B cell (primary cell): ENCODE data around the gene RPS6KA1. TPM values are rescaled to one million over a fixed set of nuclear protein-coding genes. Genes with fewer than 3 reads are reported as not detected.

Experiments used
- ATAC-seq: fragments of 200-7000 bp; cut with Tn5 transposase; one replicate; pipeline ENCODE4 v1.10.0; 2021; ENCODE audit warnings: low read depth, mild to moderate bottlenecking, moderate number of reproducible peaks, moderate library complexity
- CTCF ChIA-PET: fragments of 350-600 bp; sonication (Branson Sonifier 250); formaldehyde crosslinking; loops from one replicate; lab custom pipeline; 2021; ENCODE audit warnings: antibody characterized with exemption, inconsistent platforms; lab: Charles Lee
- POLR2A ChIA-PET: fragments of 350-600 bp; sonication (Branson Sonifier 250); formaldehyde crosslinking; loops from one replicate; lab custom pipeline; 2021; ENCODE audit warnings: antibody characterized with exemption; lab: Charles Lee
- DNase-seq: peaks from one replicate; pipeline ENCODE4 v3.0.0; 2013
- H2AFZ ChIP-seq: 2 replicates; pipeline ENCODE4 v1.6.1; 2012; ENCODE audit warnings: mild to moderate bottlenecking, low read depth, low read length; ENCODE audit not compliant: insufficient read depth, poor library complexity, severe bottlenecking
- H3K27ac ChIP-seq, 2 donors: 1 replicate in 1 of 2; 2 replicates in 1 of 2; pipeline ENCODE4 v1.5.1; 2012 to 2013; ENCODE audit warnings: low read length in 2 of 2, mild to moderate bottlenecking in 2 of 2, moderate library complexity in 1 of 2
- H3K27me3 ChIP-seq, 4 experiments: fragments of 200-600 bp in 1 of 4; sonication (generic) in 1 of 4; replicated peaks in 1 of 4; 1 replicate in 2 of 4; 2 replicates in 2 of 4; pipeline versions ENCODE4 v1.6.1 to v1.7.0; 2013 to 2016; ENCODE audit warnings: low read length in 3 of 4, mild to moderate bottlenecking in 2 of 4, mixed read lengths in 1 of 4, moderate library complexity in 1 of 4; ENCODE audit not compliant: insufficient read depth in 4 of 4, control insufficient read depth in 3 of 4; ENCODE audit errors: control extremely low read depth in 1 of 4
- H3K36me3 ChIP-seq, 2 experiments: replicated peaks in 1 of 2; 1 replicate in 1 of 2; 2 replicates in 1 of 2; pipeline versions ENCODE4 v1.6.1 to v1.7.1; 2013; ENCODE audit warnings: low read length in 1 of 2; ENCODE audit not compliant: insufficient read depth in 2 of 2, control insufficient read depth in 1 of 2; ENCODE audit errors: control extremely low read depth in 1 of 2, extremely low read depth in 1 of 2
- H3K4me1 ChIP-seq, 2 donors: fragments of 200-600 bp in 1 of 2; sonication (generic) in 1 of 2; 1 replicate in 1 of 2; 2 replicates in 1 of 2; pipeline versions ENCODE4 v1.5.1 to v1.6.1; 2013 to 2017; ENCODE audit warnings: low read length in 2 of 2; ENCODE audit not compliant: control insufficient read depth in 2 of 2, insufficient read depth in 2 of 2
- H3K4me2 ChIP-seq: replicated peaks from 2 replicates; pipeline ENCODE3; 2012; ENCODE audit warnings: mild to moderate bottlenecking, low read depth, low read length; ENCODE audit not compliant: poor library complexity, severe bottlenecking
- H3K4me3 ChIP-seq, 5 experiments: fragments of 200-600 bp in 1 of 5; sonication (generic) in 1 of 5; 1 replicate in 3 of 5; 2 replicates in 2 of 5; pipeline versions ENCODE4 v1.5.1 to v1.7.0; 2011 to 2016; ENCODE audit warnings: low read length in 4 of 5, mild to moderate bottlenecking in 4 of 5, low read depth in 2 of 5, control low read depth in 1 of 5, moderate library complexity in 1 of 5; ENCODE audit not compliant: insufficient read depth in 1 of 5; ENCODE audit errors: control extremely low read depth in 1 of 5, extremely low read depth in 1 of 5
- H3K79me2 ChIP-seq: fragments of 200-600 bp; sonication (generic); one replicate; pipeline ENCODE4 v1.6.0; 2016; ENCODE audit warnings: low read length; ENCODE audit not compliant: control insufficient read depth, insufficient read depth
- H3K9ac ChIP-seq: fragments of 200-600 bp; sonication (generic); 2 replicates; pipeline ENCODE4 v1.6.1; 2017; ENCODE audit warnings: mild to moderate bottlenecking, low read length, moderate library complexity
- H3K9me3 ChIP-seq, 3 donors: one replicate each; pipeline versions ENCODE4 v1.6.1 to v1.7.1; 2013; ENCODE audit warnings: low read length in 2 of 3; ENCODE audit not compliant: control insufficient read depth in 2 of 3, insufficient read depth in 1 of 3; ENCODE audit errors: control extremely low read depth in 1 of 3
- H4K20me1 ChIP-seq: 2 replicates; pipeline ENCODE4 v1.6.0; 2012; ENCODE audit warnings: mild to moderate bottlenecking, low read length; ENCODE audit not compliant: insufficient read depth, control insufficient read depth, poor library complexity, severe bottlenecking
- H3K27ac Mint-ChIP-seq: one replicate; pipeline ENCODE4 v1.8.0; 2021; ENCODE audit warnings: mixed read lengths
- H3K27me3 Mint-ChIP-seq: one replicate; pipeline ENCODE4 v1.8.0; 2021; ENCODE audit warnings: mixed read lengths
- H3K4me1 Mint-ChIP-seq: one replicate; pipeline ENCODE4 v1.8.0; 2021; ENCODE audit warnings: mixed read lengths
- H3K4me3 Mint-ChIP-seq: one replicate; pipeline ENCODE4 v1.8.0; 2021; ENCODE audit warnings: mixed read lengths
- H3K9me3 Mint-ChIP-seq: one replicate; pipeline ENCODE4 v1.8.0; 2022; ENCODE audit warnings: mixed read lengths; ENCODE audit not compliant: insufficient read depth
- EZH2 ChIP-seq: IDR thresholded peaks from 2 replicates; pipeline ENCODE4 v1.6.1; 2012; ENCODE audit warnings: borderline replicate concordance, low read depth, mild to moderate bottlenecking, moderate library complexity, low read length; ENCODE audit not compliant: insufficient read depth, poor library complexity, severe bottlenecking
- WGBS: methylation state at CpG from one replicate; pipeline ENCODE4 v1.1.5; 2013; ENCODE audit warnings: missing lambda C conversion rate; ENCODE audit not compliant: insufficient coverage; 5-methylcytosine and 5-hydroxymethylcytosine counted together
- intact Hi-C: fragments of 100-400 bp; cut with micrococcal nuclease; formaldehyde crosslinking; loops from one replicate; pipeline ENCODE4 v1.10.0; 2022
- polyA plus RNA-seq: library from polyadenylated mRNA; depleted of rRNA; stranded (reverse); fragments of >200 nt; gene quantifications from 2 replicates; pipeline ENCODE4 v1.2.3, GENCODE V29; 2012
- total RNA-seq, 2 donors: library from RNA; stranded (reverse); fragments of 120-200 nt in 1 of 2; gene quantifications; 1 replicate in 1 of 2; 2 replicates in 1 of 2; pipeline versions ENCODE4 v1.2.3 to v1.2.4, GENCODE V29; 2013 to 2022
- TF ChIP-seq, protein P1 (sequence below): fragments of 200-600 bp; IDR thresholded peaks from one replicate; pipeline ENCODE4 v1.8.0; 2022; ENCODE audit warnings: antibody characterized with exemption, mild to moderate bottlenecking

The RPS6KA1 gene
- total and polyA plus RNA-seq, 2 donors (not counting 1 experiment from before 2014, with no cell fraction given), result 72.0 to 99.9 TPM

DNA sequence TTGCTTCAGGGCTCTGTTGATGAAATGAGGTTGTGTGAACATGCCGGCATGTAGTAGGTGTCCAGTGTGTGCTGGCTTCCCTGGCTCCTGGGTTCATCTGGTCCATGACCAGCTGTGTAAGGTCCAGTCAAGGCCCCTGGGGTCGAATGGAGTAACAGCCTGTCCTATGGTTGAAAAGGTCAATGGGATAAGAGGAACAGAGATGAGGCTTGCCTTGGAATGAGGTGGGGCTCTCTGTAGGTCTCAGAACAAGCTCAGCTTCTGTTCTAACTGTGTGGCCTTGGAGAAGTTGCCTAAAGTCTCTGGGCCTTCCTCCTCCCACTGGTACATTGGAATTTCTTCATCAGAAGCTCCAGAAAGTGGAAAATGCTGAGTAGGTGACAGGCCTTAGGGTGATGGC, 26.6 kb downstream of the RPS6KA1 start:
- H3K4me2 ChIP-seq, result no peak overlapping the region
- H3K4me3 ChIP-seq, result no peak overlapping the region
- POLR2A ChIA-PET, result interaction anchor here (1.4 kb wide), 1 partner anchor 10 kb away, joined by 3 read pairs; no protein-coding TSS in a partner anchor
- Mint-ChIP-seq H3K9me3 (no peaks in the 10 kb centered on the region), H3K27ac (no peak overlapping the region), H3K27me3 (no peaks in the 10 kb centered on the region), H3K4me3 (no peak overlapping the region), H3K4me1 (no peaks in the 10 kb centered on the region)
- H4K20me1 ChIP-seq, result peaks cover 65% of the 10 kb centered on the region
- H3K27me3 ChIP-seq, result no peaks in the 10 kb centered on the region
- H3K9me3 ChIP-seq, result no peaks in the 10 kb centered on the region
- WGBS, result 100% methylated on average over 2 of the region's 2 CpGs
- DNase-seq (no peak), ATAC-seq (no peak)
- peaks cover 52% of the 10 kb centered on the region for H3K79me2 ChIP-seq
- no peak overlapping the region for H3K9ac ChIP-seq
- H3K27ac ChIP-seq, result no peak overlapping the region
- no peak overlapping the region for H2AFZ ChIP-seq
- H3K36me3 ChIP-seq, result peaks cover 10 to 94% of the 10 kb centered on the region in 2 experiments
- CTCF ChIA-PET, result interaction anchor here (1.6 kb wide), 1 partner anchor 18 kb away, joined by 6 read pairs; no protein-coding TSS in a partner anchor
- intact Hi-C loops, result no loop called here
- no peaks in the 10 kb centered on the region for H3K4me1 ChIP-seq
- TF ChIP-seq, protein P1, sequence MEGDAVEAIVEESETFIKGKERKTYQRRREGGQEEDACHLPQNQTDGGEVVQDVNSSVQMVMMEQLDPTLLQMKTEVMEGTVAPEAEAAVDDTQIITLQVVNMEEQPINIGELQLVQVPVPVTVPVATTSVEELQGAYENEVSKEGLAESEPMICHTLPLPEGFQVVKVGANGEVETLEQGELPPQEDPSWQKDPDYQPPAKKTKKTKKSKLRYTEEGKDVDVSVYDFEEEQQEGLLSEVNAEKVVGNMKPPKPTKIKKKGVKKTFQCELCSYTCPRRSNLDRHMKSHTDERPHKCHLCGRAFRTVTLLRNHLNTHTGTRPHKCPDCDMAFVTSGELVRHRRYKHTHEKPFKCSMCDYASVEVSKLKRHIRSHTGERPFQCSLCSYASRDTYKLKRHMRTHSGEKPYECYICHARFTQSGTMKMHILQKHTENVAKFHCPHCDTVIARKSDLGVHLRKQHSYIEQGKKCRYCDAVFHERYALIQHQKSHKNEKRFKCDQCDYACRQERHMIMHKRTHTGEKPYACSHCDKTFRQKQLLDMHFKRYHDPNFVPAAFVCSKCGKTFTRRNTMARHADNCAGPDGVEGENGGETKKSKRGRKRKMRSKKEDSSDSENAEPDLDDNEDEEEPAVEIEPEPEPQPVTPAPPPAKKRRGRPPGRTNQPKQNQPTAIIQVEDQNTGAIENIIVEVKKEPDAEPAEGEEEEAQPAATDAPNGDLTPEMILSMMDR, result no peak
- TF ChIP-seq EZH2, result no peak

DNA sequence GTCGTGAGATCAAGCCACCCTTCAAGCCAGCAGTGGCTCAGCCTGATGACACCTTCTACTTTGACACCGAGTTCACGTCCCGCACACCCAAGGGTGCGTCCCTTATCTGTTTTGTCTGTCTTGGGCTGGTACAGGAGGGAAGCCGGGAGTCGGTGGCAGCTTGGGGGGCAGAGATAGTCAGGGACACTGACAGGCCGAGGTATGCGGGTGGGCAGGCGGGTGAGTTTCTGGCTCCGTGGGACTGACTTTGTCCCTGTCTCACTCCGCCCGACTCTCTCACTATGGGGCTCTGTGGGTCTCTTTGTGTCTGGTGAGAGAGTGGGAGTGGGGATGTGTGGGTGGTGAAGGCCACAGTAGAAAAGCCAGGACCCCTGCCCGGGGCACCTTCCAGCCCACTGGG, 27.4 kb downstream of the RPS6KA1 start:
- H3K9me3 Mint-ChIP-seq, result no peaks in the 10 kb centered on the region
- ChIA-PET CTCF (no interaction called here), POLR2A (no interaction called here)
- no peak overlapping the region for H3K4me3 ChIP-seq
- no peaks in the 10 kb centered on the region for H3K27me3 ChIP-seq
- H3K9ac ChIP-seq, result no peak overlapping the region
- no peak overlapping the region for H3K27ac ChIP-seq
- ATAC-seq (no peak), DNase-seq (no peak)
- H3K4me1 Mint-ChIP-seq, result no peaks in the 10 kb centered on the region
- peaks cover 56% of the 10 kb centered on the region for H4K20me1 ChIP-seq
- peaks cover 10 to 93% of the 10 kb centered on the region in 2 experiments for H3K36me3 ChIP-seq
- no peaks in the 10 kb centered on the region for H3K4me1 ChIP-seq
- intact Hi-C loops, result no loop called here
- H2AFZ ChIP-seq, result no peak overlapping the region
- H3K4me3 Mint-ChIP-seq, result no peak overlapping the region
- H3K27me3 Mint-ChIP-seq, result no peaks in the 10 kb centered on the region
- H3K79me2 ChIP-seq, result peaks cover 43% of the 10 kb centered on the region
- WGBS, result 98% methylated on average over 13 of the region's 14 CpGs
- no peak overlapping the region for H3K27ac Mint-ChIP-seq
- TF ChIP-seq, protein P1, result no peak
- TF ChIP-seq EZH2, result no peak
- H3K4me2 ChIP-seq, result no peak overlapping the region
- H3K9me3 ChIP-seq, result no peaks in the 10 kb centered on the region
